ENCODE results near the gene KRTAP5-7.
"Not testable (repeated sequence)": the region's sequence is repeated elsewhere in the genome, so short reads cannot be mapped to it uniquely, and the experiment has no call there.

Gene KRTAP5-7

GRCh38 chr11:71535825-71536224 lies 8.8 kb downstream of the KRTAP5-7 start:
- DNase-seq: no peak

GRCh38 chr11:71537537-71537936 lies 10.5 kb downstream of the KRTAP5-7 start:
- DNase-seq: no peak

GRCh38 chr11:71537977-71538665 lies 11.1 kb downstream of the KRTAP5-7 start, which contains the start of gene KRTAP5-8:
TSS of gene KRTAP5-8 (plus strand) at chr11:71538025. CDS start at chr11:71538056, 31 bp downstream.
- not testable (repeated sequence) for DNase-seq

GRCh38 chr11:71538666-71538990 lies 11.6 kb downstream of the KRTAP5-7 start:
- DNase-seq: no peak

GRCh38 chr11:71539017-71539416 lies 11.9 kb downstream of the KRTAP5-7 start:
- DNase-seq: no peak

GRCh38 chr11:71539971-71540370 lies 12.9 kb downstream of the KRTAP5-7 start:
- DNase-seq: not testable (repeated sequence)

GRCh38 chr11:71540521-71541304 lies 13.6 kb downstream of the KRTAP5-7 start:
- not testable (repeated sequence) for DNase-seq

GRCh38 chr11:71542382-71542781 lies 15.3 kb downstream of the KRTAP5-7 start:
- no peak for DNase-seq

- DNase-seq: no peak
These were observed 16.1 kb downstream of the KRTAP5-7 start for GRCh38 chr11:71542879-71543777.

- DNase-seq: no peak
These were observed 16.8 kb downstream of the KRTAP5-7 start for GRCh38 chr11:71543866-71544265.

- DNase-seq: no peak
These were observed 17.6 kb downstream of the KRTAP5-7 start for GRCh38 chr11:71544525-71545214.

- no peak for DNase-seq
These were observed 18.4 kb downstream of the KRTAP5-7 start for GRCh38 chr11:71545405-71545966.

- DNase-seq: no peak
These were observed 21.1 kb downstream of the KRTAP5-7 start, which contains the start of gene KRTAP5-9 for GRCh38 chr11:71548120-71548519. TSS of gene KRTAP5-9 (plus strand) at chr11:71548420. CDS start at chr11:71548658, 238 bp downstream.

GRCh38 chr11:71548716-71549151 lies 21.7 kb downstream of the KRTAP5-7 start:
- no peak for DNase-seq

GRCh38 chr11:71551711-71552110 lies 24.6 kb downstream of the KRTAP5-7 start:
- DNase-seq: no peak

GRCh38 chr11:71554996-71555395 lies 27.9 kb downstream of the KRTAP5-7 start:
- DNase-seq: no peak

- no peak for DNase-seq
These were observed 28.4 kb downstream of the KRTAP5-7 start for GRCh38 chr11:71555508-71555907.

- DNase-seq: no peak
These were observed 29.0 kb downstream of the KRTAP5-7 start for GRCh38 chr11:71556018-71556417.

- no peak for DNase-seq
These were observed 30.2 kb downstream of the KRTAP5-7 start for GRCh38 chr11:71557257-71557656.

- no peak for DNase-seq
These were observed 31.9 kb downstream of the KRTAP5-7 start for GRCh38 chr11:71558996-71559395.

- DNase-seq: no peak
These were observed 35.1 kb downstream of the KRTAP5-7 start for GRCh38 chr11:71562120-71562519.

GRCh38 chr11:71563406-71563805 lies 36.3 kb downstream of the KRTAP5-7 start:
- no peak for DNase-seq
